WTC11 (cell line): ENCODE measurements around the gene EOMES. TPM values are rescaled to one million over a fixed set of nuclear protein-coding genes. Genes with fewer than 3 reads are reported as not detected.

ENCODE experiments used
- ATAC-seq: fragments of 200-7000 bp; cut with Tn5 transposase; 2 replicates; pipeline ENCODE4 v1.10.0; 2021; ENCODE audit warnings: mild to moderate bottlenecking, moderate library complexity
- CTCF ChIA-PET: fragments of 300-600 bp; sonication (Branson Sonifier 250); formaldehyde crosslinking; loops from one replicate; lab custom pipeline; 2021; ENCODE audit warnings: antibody characterized with exemption; lab: Charles Lee
- POLR2A ChIA-PET: fragments of 350-600 bp; sonication (Branson Sonifier 250); formaldehyde crosslinking; loops from one replicate; lab custom pipeline; 2021; ENCODE audit warnings: antibody characterized with exemption; lab: Charles Lee
- DNase-seq: peaks from one replicate; pipeline ENCODE4 v3.0.0; 2021; ENCODE audit warnings: low spot score
- H3K27ac Mint-ChIP-seq: 2 replicates; pipeline ENCODE4 v1.8.0; 2021; ENCODE audit warnings: mixed read lengths
- H3K27me3 Mint-ChIP-seq: 2 replicates; pipeline ENCODE4 v1.8.0; 2021; ENCODE audit warnings: low read depth, mild to moderate bottlenecking, moderate library complexity, mixed read lengths
- H3K36me3 Mint-ChIP-seq: 2 replicates; pipeline ENCODE4 v1.8.0; 2021; ENCODE audit warnings: mixed read lengths
- H3K4me1 Mint-ChIP-seq: 2 replicates; pipeline ENCODE4 v1.8.0; 2022; ENCODE audit warnings: mixed read lengths
- H3K4me3 Mint-ChIP-seq: 2 replicates; pipeline ENCODE4 v1.8.0; 2021; ENCODE audit warnings: mild to moderate bottlenecking, moderate library complexity, mixed read lengths
- H3K9me3 Mint-ChIP-seq: 2 replicates; pipeline ENCODE4 v1.8.0; 2021; ENCODE audit warnings: mixed read lengths
- ATF1 ChIP-seq: sonication (generic); formaldehyde crosslinking; IDR thresholded peaks from 2 replicates; pipeline ENCODE4 v1.8.1; 2023; ENCODE audit warnings: mild to moderate bottlenecking, moderate library complexity, missing genetic modification reagents
- FOXP1 ChIP-seq: sonication (generic); formaldehyde crosslinking; IDR thresholded peaks from 2 replicates; pipeline ENCODE4 v1.8.0; 2022; ENCODE audit warnings: missing genetic modification reagents, mild to moderate bottlenecking, moderate library complexity, borderline replicate concordance
- GTF2I ChIP-seq: fragments of 250-450 bp; sonication (Bioruptor Pico); conservative IDR thresholded peaks from 2 replicates; pipeline ENCODE4 v1.4.0; 2021; ENCODE audit warnings: mild to moderate bottlenecking
- KAT7 ChIP-seq: sonication (generic); formaldehyde crosslinking; IDR thresholded peaks from 2 replicates; pipeline ENCODE4 v1.8.1; 2023; ENCODE audit warnings: missing genetic modification reagents, mild to moderate bottlenecking, borderline replicate concordance
- TEAD1 ChIP-seq: sonication (generic); formaldehyde crosslinking; IDR thresholded peaks from 2 replicates; pipeline ENCODE4 v1.8.0; 2022; ENCODE audit warnings: mild to moderate bottlenecking, missing genetic modification reagents
- total RNA-seq: library from RNA; stranded (reverse); gene quantifications from 3 replicates; pipeline ENCODE4 v1.2.3, GENCODE V29; 2021
- TF ChIP-seq, protein P1 (sequence below): sonication (generic); formaldehyde crosslinking; IDR thresholded peaks from 2 replicates; pipeline ENCODE4 v1.8.0; 2023; ENCODE audit warnings: missing genetic modification reagents
- TF ChIP-seq, protein P2 (sequence below): fragments of 250-450 bp; sonication (Bioruptor Pico); IDR thresholded peaks from 2 replicates; pipeline ENCODE4 v1.8.0; 2021; ENCODE audit warnings: mild to moderate bottlenecking
- TF ChIP-seq, protein P3 (sequence below): sonication (generic); formaldehyde crosslinking; IDR thresholded peaks from 2 replicates; pipeline ENCODE4 v1.8.1; 2023; ENCODE audit warnings: mild to moderate bottlenecking, missing genetic modification reagents, borderline replicate concordance
- TF ChIP-seq, protein P4 (sequence below): sonication (generic); formaldehyde crosslinking; IDR thresholded peaks from 2 replicates; pipeline ENCODE4 v1.8.1; 2022; ENCODE audit warnings: low read depth, missing genetic modification reagents, borderline replicate concordance
- TF ChIP-seq, protein P5 (sequence below): sonication (generic); formaldehyde crosslinking; IDR thresholded peaks from 2 replicates; pipeline ENCODE4 v1.8.0; 2022; ENCODE audit warnings: mild to moderate bottlenecking, missing genetic modification reagents
- TF ChIP-seq, protein P6 (sequence below): sonication (generic); formaldehyde crosslinking; IDR thresholded peaks from 2 replicates; pipeline ENCODE4 v1.8.1; 2023; ENCODE audit warnings: mild to moderate bottlenecking, missing genetic modification reagents
- TF ChIP-seq, protein P7 (sequence below): fragments of 250-450 bp; sonication (Bioruptor Pico); IDR thresholded peaks from 2 replicates; pipeline ENCODE4 v2.1.2; 2022; ENCODE audit warnings: mild to moderate bottlenecking, moderate library complexity

EOMES gene
- total RNA-seq, 1 experiment from 2014 or later = 1.4 TPM

DNA sequence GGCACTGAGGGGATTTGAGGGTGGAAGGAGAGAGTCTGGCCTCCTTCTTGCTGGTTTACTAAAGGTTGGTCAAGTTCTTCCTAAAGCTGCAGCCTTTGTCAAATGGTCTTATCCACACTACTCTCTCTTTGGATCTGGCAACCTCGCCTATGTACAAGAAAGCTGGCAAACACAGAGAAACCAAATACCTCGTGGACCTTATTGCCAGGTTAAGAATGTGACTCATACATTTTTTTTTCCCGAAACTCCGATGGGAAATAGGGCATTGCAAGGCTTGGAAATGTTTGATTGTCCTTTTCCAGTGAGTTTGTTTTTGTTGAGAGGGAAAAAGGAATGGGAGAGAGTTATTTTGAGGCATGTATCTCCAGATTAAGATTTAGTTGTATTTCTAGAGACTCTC lies 13.9 kb downstream of the EOMES start:
- no peaks in the 10 kb centered on the region for H3K36me3 Mint-ChIP-seq
- H3K27me3 Mint-ChIP-seq = peaks cover 43% of the 10 kb centered on the region
- no peak overlapping the region for H3K27ac Mint-ChIP-seq
- ATAC-seq = no peak
- no peaks in the 10 kb centered on the region for H3K9me3 Mint-ChIP-seq
- no peak overlapping the region for H3K4me3 Mint-ChIP-seq
- TF ChIP-seq, protein P1, sequence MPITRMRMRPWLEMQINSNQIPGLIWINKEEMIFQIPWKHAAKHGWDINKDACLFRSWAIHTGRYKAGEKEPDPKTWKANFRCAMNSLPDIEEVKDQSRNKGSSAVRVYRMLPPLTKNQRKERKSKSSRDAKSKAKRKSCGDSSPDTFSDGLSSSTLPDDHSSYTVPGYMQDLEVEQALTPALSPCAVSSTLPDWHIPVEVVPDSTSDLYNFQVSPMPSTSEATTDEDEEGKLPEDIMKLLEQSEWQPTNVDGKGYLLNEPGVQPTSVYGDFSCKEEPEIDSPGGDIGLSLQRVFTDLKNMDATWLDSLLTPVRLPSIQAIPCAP = no peak
- TF ChIP-seq ATF1 (CRISPR knock-in tag) (no peak), KAT7 (CRISPR knock-in tag) (no peak), FOXP1 (CRISPR knock-in tag) (no peak)
- TF ChIP-seq, protein P2, sequence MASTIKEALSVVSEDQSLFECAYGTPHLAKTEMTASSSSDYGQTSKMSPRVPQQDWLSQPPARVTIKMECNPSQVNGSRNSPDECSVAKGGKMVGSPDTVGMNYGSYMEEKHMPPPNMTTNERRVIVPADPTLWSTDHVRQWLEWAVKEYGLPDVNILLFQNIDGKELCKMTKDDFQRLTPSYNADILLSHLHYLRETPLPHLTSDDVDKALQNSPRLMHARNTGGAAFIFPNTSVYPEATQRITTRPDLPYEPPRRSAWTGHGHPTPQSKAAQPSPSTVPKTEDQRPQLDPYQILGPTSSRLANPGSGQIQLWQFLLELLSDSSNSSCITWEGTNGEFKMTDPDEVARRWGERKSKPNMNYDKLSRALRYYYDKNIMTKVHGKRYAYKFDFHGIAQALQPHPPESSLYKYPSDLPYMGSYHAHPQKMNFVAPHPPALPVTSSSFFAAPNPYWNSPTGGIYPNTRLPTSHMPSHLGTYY (CRISPR knock-in tag) = no peak
- H3K4me1 Mint-ChIP-seq = peaks cover 12% of the 10 kb centered on the region
- no peak for DNase-seq
- CTCF ChIA-PET = interaction anchor here (0.6 kb wide), 1 partner anchor 27 kb away, joined by 3 read pairs; no protein-coding TSS in a partner anchor
- POLR2A ChIA-PET = interaction anchor here (0.5 kb wide), 1 partner anchor 266 kb away, joined by 5 read pairs; no protein-coding TSS in a partner anchor

DNA sequence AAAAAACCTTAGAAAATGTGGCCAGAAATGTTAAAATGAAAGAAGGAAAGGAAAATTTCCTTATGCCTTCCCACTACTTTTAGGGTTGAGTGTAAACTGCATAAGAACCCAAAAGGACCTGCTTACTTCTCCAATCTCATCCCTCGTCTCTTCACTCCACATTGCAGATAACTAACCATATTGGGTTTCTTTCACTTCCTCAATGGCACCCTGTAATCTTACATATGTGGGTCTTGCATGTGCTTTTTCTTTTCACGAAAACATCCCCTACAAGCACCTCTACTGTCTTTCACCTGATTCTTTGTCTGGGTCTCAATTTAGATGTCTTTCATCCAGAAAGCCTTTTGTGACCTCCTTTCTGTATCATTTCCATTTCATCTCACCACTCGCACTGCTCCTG lies 23.1 kb downstream of the EOMES start:
- peaks cover 4% of the 10 kb centered on the region for H3K36me3 Mint-ChIP-seq
- no peak for ATAC-seq
- TF ChIP-seq TEAD1 (CRISPR knock-in tag) = no peak
- no peak for TF ChIP-seq GTF2I
- TF ChIP-seq, protein P3, sequence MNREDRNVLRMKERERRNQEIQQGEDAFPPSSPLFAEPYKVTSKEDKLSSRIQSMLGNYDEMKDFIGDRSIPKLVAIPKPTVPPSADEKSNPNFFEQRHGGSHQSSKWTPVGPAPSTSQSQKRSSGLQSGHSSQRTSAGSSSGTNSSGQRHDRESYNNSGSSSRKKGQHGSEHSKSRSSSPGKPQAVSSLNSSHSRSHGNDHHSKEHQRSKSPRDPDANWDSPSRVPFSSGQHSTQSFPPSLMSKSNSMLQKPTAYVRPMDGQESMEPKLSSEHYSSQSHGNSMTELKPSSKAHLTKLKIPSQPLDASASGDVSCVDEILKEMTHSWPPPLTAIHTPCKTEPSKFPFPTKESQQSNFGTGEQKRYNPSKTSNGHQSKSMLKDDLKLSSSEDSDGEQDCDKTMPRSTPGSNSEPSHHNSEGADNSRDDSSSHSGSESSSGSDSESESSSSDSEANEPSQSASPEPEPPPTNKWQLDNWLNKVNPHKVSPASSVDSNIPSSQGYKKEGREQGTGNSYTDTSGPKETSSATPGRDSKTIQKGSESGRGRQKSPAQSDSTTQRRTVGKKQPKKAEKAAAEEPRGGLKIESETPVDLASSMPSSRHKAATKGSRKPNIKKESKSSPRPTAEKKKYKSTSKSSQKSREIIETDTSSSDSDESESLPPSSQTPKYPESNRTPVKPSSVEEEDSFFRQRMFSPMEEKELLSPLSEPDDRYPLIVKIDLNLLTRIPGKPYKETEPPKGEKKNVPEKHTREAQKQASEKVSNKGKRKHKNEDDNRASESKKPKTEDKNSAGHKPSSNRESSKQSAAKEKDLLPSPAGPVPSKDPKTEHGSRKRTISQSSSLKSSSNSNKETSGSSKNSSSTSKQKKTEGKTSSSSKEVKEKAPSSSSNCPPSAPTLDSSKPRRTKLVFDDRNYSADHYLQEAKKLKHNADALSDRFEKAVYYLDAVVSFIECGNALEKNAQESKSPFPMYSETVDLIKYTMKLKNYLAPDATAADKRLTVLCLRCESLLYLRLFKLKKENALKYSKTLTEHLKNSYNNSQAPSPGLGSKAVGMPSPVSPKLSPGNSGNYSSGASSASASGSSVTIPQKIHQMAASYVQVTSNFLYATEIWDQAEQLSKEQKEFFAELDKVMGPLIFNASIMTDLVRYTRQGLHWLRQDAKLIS (CRISPR knock-in tag) = no peak
- TF ChIP-seq, protein P4, sequence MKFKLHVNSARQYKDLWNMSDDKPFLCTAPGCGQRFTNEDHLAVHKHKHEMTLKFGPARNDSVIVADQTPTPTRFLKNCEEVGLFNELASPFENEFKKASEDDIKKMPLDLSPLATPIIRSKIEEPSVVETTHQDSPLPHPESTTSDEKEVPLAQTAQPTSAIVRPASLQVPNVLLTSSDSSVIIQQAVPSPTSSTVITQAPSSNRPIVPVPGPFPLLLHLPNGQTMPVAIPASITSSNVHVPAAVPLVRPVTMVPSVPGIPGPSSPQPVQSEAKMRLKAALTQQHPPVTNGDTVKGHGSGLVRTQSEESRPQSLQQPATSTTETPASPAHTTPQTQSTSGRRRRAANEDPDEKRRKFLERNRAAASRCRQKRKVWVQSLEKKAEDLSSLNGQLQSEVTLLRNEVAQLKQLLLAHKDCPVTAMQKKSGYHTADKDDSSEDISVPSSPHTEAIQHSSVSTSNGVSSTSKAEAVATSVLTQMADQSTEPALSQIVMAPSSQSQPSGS (CRISPR knock-in tag) = no peak
- TF ChIP-seq, protein P5, sequence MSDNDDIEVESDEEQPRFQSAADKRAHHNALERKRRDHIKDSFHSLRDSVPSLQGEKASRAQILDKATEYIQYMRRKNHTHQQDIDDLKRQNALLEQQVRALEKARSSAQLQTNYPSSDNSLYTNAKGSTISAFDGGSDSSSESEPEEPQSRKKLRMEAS = no peak
- TF ChIP-seq, protein P6, sequence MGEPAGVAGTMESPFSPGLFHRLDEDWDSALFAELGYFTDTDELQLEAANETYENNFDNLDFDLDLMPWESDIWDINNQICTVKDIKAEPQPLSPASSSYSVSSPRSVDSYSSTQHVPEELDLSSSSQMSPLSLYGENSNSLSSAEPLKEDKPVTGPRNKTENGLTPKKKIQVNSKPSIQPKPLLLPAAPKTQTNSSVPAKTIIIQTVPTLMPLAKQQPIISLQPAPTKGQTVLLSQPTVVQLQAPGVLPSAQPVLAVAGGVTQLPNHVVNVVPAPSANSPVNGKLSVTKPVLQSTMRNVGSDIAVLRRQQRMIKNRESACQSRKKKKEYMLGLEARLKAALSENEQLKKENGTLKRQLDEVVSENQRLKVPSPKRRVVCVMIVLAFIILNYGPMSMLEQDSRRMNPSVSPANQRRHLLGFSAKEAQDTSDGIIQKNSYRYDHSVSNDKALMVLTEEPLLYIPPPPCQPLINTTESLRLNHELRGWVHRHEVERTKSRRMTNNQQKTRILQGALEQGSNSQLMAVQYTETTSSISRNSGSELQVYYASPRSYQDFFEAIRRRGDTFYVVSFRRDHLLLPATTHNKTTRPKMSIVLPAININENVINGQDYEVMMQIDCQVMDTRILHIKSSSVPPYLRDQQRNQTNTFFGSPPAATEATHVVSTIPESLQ (CRISPR knock-in tag) = no peak
- TF ChIP-seq, protein P7, sequence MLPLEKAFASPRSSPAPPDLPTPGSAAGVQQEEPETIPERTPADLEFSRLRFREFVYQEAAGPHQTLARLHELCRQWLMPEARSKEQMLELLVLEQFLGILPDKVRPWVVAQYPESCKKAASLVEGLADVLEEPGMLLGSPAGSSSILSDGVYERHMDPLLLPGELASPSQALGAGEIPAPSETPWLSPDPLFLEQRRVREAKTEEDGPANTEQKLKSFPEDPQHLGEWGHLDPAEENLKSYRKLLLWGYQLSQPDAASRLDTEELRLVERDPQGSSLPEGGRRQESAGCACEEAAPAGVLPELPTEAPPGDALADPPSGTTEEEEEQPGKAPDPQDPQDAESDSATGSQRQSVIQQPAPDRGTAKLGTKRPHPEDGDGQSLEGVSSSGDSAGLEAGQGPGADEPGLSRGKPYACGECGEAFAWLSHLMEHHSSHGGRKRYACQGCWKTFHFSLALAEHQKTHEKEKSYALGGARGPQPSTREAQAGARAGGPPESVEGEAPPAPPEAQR = no peak
- peaks cover 6% of the 10 kb centered on the region for H3K9me3 Mint-ChIP-seq
- no peaks in the 10 kb centered on the region for H3K27me3 Mint-ChIP-seq
- ChIA-PET POLR2A (no interaction called here), CTCF (no interaction called here)
- DNase-seq = no peak
- no peaks in the 10 kb centered on the region for H3K4me1 Mint-ChIP-seq
- no peak overlapping the region for H3K27ac Mint-ChIP-seq
- no peak overlapping the region for H3K4me3 Mint-ChIP-seq
